Measurements from ENCODE around the gene LAMA2.

DNA sequence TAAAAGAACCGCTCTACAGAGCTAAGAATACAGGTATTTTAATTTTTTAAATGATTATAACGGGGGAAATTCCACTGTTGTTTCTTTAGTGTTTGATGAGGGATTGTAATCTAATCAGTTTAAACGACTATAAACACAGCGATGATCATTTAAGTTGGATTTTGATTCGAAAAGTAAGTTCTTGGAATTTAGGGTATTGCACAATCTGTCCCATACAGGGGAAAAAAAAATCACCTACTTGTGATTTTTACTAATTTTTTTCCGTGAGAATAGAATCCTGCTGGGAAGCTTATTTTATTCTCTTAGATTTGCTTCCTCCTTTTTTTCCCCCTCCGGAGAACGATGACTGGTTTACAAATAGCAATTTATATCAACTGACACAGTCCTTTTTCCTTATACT, 108.0 kb downstream of the LAMA2 start:
- TF ChIP-seq EZH2 (IDR thresholded peaks at IDR 0.05; ENCODE audit: borderline replicate concordance, insufficient read depth, low read length, poor library complexity, severe bottlenecking) (no peak), EP300 (conservative IDR thresholded peaks at IDR 0.05; ENCODE audit: poor library complexity, severe bottlenecking) (no peak), POLR2AphosphoS5 (IDR thresholded peaks at IDR 0.05) (no peak), TAF1 (IDR thresholded peaks at IDR 0.05; ENCODE audit: low read depth) (no peak), SMC3 (conservative IDR thresholded peaks at IDR 0.05; ENCODE audit: poor library complexity) (no peak), RAD21 (conservative IDR thresholded peaks at IDR 0.05) (no peak), MXI1 (conservative IDR thresholded peaks at IDR 0.05; ENCODE audit: poor library complexity, severe bottlenecking) (no peak)
- TF ChIP-seq, protein P1, sequence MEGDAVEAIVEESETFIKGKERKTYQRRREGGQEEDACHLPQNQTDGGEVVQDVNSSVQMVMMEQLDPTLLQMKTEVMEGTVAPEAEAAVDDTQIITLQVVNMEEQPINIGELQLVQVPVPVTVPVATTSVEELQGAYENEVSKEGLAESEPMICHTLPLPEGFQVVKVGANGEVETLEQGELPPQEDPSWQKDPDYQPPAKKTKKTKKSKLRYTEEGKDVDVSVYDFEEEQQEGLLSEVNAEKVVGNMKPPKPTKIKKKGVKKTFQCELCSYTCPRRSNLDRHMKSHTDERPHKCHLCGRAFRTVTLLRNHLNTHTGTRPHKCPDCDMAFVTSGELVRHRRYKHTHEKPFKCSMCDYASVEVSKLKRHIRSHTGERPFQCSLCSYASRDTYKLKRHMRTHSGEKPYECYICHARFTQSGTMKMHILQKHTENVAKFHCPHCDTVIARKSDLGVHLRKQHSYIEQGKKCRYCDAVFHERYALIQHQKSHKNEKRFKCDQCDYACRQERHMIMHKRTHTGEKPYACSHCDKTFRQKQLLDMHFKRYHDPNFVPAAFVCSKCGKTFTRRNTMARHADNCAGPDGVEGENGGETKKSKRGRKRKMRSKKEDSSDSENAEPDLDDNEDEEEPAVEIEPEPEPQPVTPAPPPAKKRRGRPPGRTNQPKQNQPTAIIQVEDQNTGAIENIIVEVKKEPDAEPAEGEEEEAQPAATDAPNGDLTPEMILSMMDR (IDR thresholded peaks at IDR 0.05; ENCODE audit: poor library complexity, severe bottlenecking) = no peak
- TF ChIP-seq, protein P2, sequence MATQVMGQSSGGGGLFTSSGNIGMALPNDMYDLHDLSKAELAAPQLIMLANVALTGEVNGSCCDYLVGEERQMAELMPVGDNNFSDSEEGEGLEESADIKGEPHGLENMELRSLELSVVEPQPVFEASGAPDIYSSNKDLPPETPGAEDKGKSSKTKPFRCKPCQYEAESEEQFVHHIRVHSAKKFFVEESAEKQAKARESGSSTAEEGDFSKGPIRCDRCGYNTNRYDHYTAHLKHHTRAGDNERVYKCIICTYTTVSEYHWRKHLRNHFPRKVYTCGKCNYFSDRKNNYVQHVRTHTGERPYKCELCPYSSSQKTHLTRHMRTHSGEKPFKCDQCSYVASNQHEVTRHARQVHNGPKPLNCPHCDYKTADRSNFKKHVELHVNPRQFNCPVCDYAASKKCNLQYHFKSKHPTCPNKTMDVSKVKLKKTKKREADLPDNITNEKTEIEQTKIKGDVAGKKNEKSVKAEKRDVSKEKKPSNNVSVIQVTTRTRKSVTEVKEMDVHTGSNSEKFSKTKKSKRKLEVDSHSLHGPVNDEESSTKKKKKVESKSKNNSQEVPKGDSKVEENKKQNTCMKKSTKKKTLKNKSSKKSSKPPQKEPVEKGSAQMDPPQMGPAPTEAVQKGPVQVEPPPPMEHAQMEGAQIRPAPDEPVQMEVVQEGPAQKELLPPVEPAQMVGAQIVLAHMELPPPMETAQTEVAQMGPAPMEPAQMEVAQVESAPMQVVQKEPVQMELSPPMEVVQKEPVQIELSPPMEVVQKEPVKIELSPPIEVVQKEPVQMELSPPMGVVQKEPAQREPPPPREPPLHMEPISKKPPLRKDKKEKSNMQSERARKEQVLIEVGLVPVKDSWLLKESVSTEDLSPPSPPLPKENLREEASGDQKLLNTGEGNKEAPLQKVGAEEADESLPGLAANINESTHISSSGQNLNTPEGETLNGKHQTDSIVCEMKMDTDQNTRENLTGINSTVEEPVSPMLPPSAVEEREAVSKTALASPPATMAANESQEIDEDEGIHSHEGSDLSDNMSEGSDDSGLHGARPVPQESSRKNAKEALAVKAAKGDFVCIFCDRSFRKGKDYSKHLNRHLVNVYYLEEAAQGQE (IDR thresholded peaks at IDR 0.05; ENCODE audit: borderline replicate concordance) = no peak
